SK-N-SH treated with all-trans-retinoic acid at 6 μM for 48 hours (cell line): ENCODE data around the gene FAM124A.

Source experiments
- ATAC-seq: fragments of 200-7000 bp; cut with Tn5 transposase; 3 replicates; pipeline ENCODE4 v1.9.1; 2020; ENCODE audit warnings: mild to moderate bottlenecking, moderate library complexity
- ARNTL ChIP-seq: fragments of 450-650 bp; formaldehyde crosslinking; IDR thresholded peaks from 2 replicates; pipeline ENCODE4 v1.5.0; 2020; ENCODE audit warnings: low read depth, mild to moderate bottlenecking, moderate library complexity, borderline replicate concordance
- BACH2 ChIP-seq: fragments of 250-450 bp; sonication (Bioruptor Pico); IDR thresholded peaks from 2 replicates; pipeline ENCODE4 v1.9.0; 2021; ENCODE audit warnings: mild to moderate bottlenecking, borderline replicate concordance
- CREB5 ChIP-seq: fragments of 250-450 bp; sonication (Bioruptor Pico); IDR thresholded peaks from 2 replicates; pipeline ENCODE4 v1.5.1; 2020; ENCODE audit warnings: low read depth, mild to moderate bottlenecking, moderate library complexity
- CSDC2 ChIP-seq: fragments of 250-450 bp; sonication (Bioruptor Pico); IDR thresholded peaks from 2 replicates; pipeline ENCODE4 v1.5.0; 2020; ENCODE audit warnings: mild to moderate bottlenecking, moderate library complexity
- CSRNP3 ChIP-seq: fragments of 250-450 bp; sonication (Bioruptor Pico); IDR thresholded peaks from 2 replicates; pipeline ENCODE4 v1.5.1; 2021; ENCODE audit warnings: mild to moderate bottlenecking, moderate library complexity
- ESRRG ChIP-seq: fragments of 250-450 bp; sonication (Bioruptor Pico); IDR thresholded peaks from 2 replicates; pipeline ENCODE4 v1.6.1; 2021; ENCODE audit warnings: mild to moderate bottlenecking
- GLIS3 ChIP-seq: fragments of 250-450 bp; sonication (Bioruptor Pico); IDR thresholded peaks from 2 replicates; pipeline ENCODE4 v1.5.0; 2020; ENCODE audit warnings: mild to moderate bottlenecking, moderate library complexity
- ISL1 ChIP-seq: fragments of 250-450 bp; sonication (Bioruptor Pico); IDR thresholded peaks from 2 replicates; pipeline ENCODE4 v2.1.2; 2022; ENCODE audit warnings: mild to moderate bottlenecking, moderate library complexity
- OSR1 ChIP-seq: fragments of 250-450 bp; sonication (Bioruptor Pico); IDR thresholded peaks from 2 replicates; pipeline ENCODE4 v1.8.0; 2022; ENCODE audit warnings: moderate library complexity, mild to moderate bottlenecking, inconsistent platforms
- PATZ1 ChIP-seq: fragments of 250-450 bp; sonication (Bioruptor Pico); IDR thresholded peaks from 2 replicates; pipeline ENCODE4 v1.8.0; 2020; ENCODE audit warnings: mild to moderate bottlenecking, moderate library complexity, borderline replicate concordance
- RARB ChIP-seq: fragments of 250-450 bp; sonication (Bioruptor Pico); IDR thresholded peaks from 2 replicates; pipeline ENCODE4 v1.8.0; 2021; ENCODE audit warnings: mild to moderate bottlenecking, moderate library complexity
- SNAI2 ChIP-seq: fragments of 250-450 bp; sonication (Bioruptor Pico); IDR thresholded peaks from 2 replicates; pipeline ENCODE4 v1.5.0; 2020; ENCODE audit warnings: mild to moderate bottlenecking, moderate library complexity
- TCF4 ChIP-seq: fragments of 250-450 bp; sonication (Bioruptor Pico); IDR thresholded peaks from 2 replicates; pipeline ENCODE4 v1.8.0; 2021; ENCODE audit warnings: mild to moderate bottlenecking, moderate library complexity, borderline replicate concordance
- TOX ChIP-seq: fragments of 250-450 bp; sonication (Bioruptor Pico); IDR thresholded peaks from 2 replicates; pipeline ENCODE4 v1.8.0; 2021; ENCODE audit warnings: mild to moderate bottlenecking, moderate library complexity, borderline replicate concordance
- TSHZ2 ChIP-seq: fragments of 250-450 bp; sonication (Bioruptor Pico); IDR thresholded peaks from 2 replicates; pipeline ENCODE4 v1.5.0; 2020; ENCODE audit warnings: mild to moderate bottlenecking, moderate library complexity
- ZC3H10 ChIP-seq: fragments of 250-450 bp; sonication (Bioruptor Pico); IDR thresholded peaks from 2 replicates; pipeline ENCODE4 v1.5.1; 2021; ENCODE audit warnings: mild to moderate bottlenecking, moderate library complexity
- ZFP3 ChIP-seq: fragments of 250-450 bp; sonication (Bioruptor Pico); IDR thresholded peaks from 2 replicates; pipeline ENCODE4 v1.5.0; 2020; ENCODE audit warnings: mild to moderate bottlenecking, moderate library complexity
- ZFP30 ChIP-seq: fragments of 450-650 bp; formaldehyde crosslinking; IDR thresholded peaks from 2 replicates; pipeline ENCODE4 v1.5.0; 2022; ENCODE audit warnings: mild to moderate bottlenecking, moderate library complexity
- ZNF565 ChIP-seq: fragments of 450-650 bp; formaldehyde crosslinking; conservative IDR thresholded peaks from 2 replicates; pipeline ENCODE4 v1.5.0; 2020; ENCODE audit warnings: low read depth, mild to moderate bottlenecking, moderate library complexity
- ZNF70 ChIP-seq: fragments of 450-650 bp; formaldehyde crosslinking; IDR thresholded peaks from 2 replicates; pipeline ENCODE4 v1.5.0; 2020; ENCODE audit warnings: mild to moderate bottlenecking, moderate library complexity

Gene FAM124A

GRCh38 chr13:51225029-51225428 lies 2.8 kb downstream of the FAM124A start:
- no peak for TF ChIP-seq ZFP30 (CRISPR knock-in tag)
- no peak for TF ChIP-seq PATZ1 (CRISPR knock-in tag)
- TF ChIP-seq SNAI2 (CRISPR knock-in tag), result no peak
- no peak for TF ChIP-seq ZNF70 (CRISPR knock-in tag)
- no peak for TF ChIP-seq ZNF565 (CRISPR knock-in tag)
- no peak for TF ChIP-seq TSHZ2 (CRISPR knock-in tag)
- TF ChIP-seq TOX (CRISPR knock-in tag), result no peak
- no peak for TF ChIP-seq ESRRG (CRISPR knock-in tag)
- TF ChIP-seq ARNTL, result no peak
- TF ChIP-seq ZC3H10 (CRISPR knock-in tag), result no peak
- TF ChIP-seq BACH2, result no peak
- no peak for TF ChIP-seq CREB5
- TF ChIP-seq CSRNP3 (CRISPR knock-in tag), result no peak
- no peak for TF ChIP-seq ZFP3 (CRISPR knock-in tag)
- no peak for TF ChIP-seq TCF4 (CRISPR knock-in tag)
- TF ChIP-seq, all 23 proteins: peak for 0
- ATAC-seq, result no peak

- no peak for ATAC-seq
- TF ChIP-seq RARB (CRISPR knock-in tag), result no peak
- TF ChIP-seq ESRRG (CRISPR knock-in tag), result no peak
- no peak for TF ChIP-seq ZFP30 (CRISPR knock-in tag)
- no peak for TF ChIP-seq CSDC2 (CRISPR knock-in tag)
- TF ChIP-seq GLIS3 (CRISPR knock-in tag), result no peak
- no peak for TF ChIP-seq OSR1 (CRISPR knock-in tag)
- TF ChIP-seq BACH2, result no peak
- no peak for TF ChIP-seq ISL1 (CRISPR knock-in tag)
- no peak for TF ChIP-seq ARNTL
- no peak for TF ChIP-seq CREB5
- TF ChIP-seq PATZ1 (CRISPR knock-in tag), result no peak
- no peak for TF ChIP-seq ZNF70 (CRISPR knock-in tag)
- no peak for TF ChIP-seq SNAI2 (CRISPR knock-in tag)
- TF ChIP-seq TOX (CRISPR knock-in tag), result no peak
These were observed 5.2 kb downstream of the FAM124A start for GRCh38 chr13:51227404-51227803.
